ENCODE data around the gene TRABD2A. TPM values are rescaled to one million over a fixed set of nuclear protein-coding genes. Genes with fewer than 3 reads are reported as not detected.

The TRABD2A gene
- total and polyA plus RNA-seq, 4 donors, result 0.26 to 10.3 (median 0.55) TPM

GRCh38 chr2:84902526-84902925, 21.6 kb upstream of the TRABD2A start (continued):
- no peak for TF ChIP-seq CTCF (IDR thresholded peaks at IDR 0.05; ENCODE audit: low read depth, low read length, missing input control)

- no peaks in the 10 kb centered on the region for H3K27me3 ChIP-seq (ENCODE audit: control insufficient read depth in 4 of 4, insufficient read depth in 4 of 4, low read length in 3 of 4)
- TF ChIP-seq HNF4G (IDR thresholded peaks at IDR 0.05), result no peak
- TF ChIP-seq ATF3 (IDR thresholded peaks at IDR 0.05), result no peak
- no peak for DNase-seq (ENCODE audit: low spot score)
- no peak overlapping the region for H3K27ac ChIP-seq (ENCODE audit: low read depth in 1 of 2, low read length in 2 of 2)
- no peaks in the 10 kb centered on the region for H3K36me3 ChIP-seq (ENCODE audit: control insufficient read depth in 4 of 4, insufficient read depth in 3 of 4, low read depth in 1 of 4, low read length in 3 of 4)
- WGBS, result 76% methylated on average over 2 of the region's 2 CpGs
- H3K4me1 ChIP-seq (ENCODE audit: control insufficient read depth in 4 of 4, insufficient read depth in 4 of 4, low read length in 3 of 4), result peaks cover 0 to 14% (median 5%) of the 10 kb centered on the region in 4 donors
- H3K9ac ChIP-seq (ENCODE audit: low read depth in 1 of 2, low read length in 2 of 2), result no peak overlapping the region
- H3K9me3 ChIP-seq (ENCODE audit: control insufficient read depth in 4 of 4, low read length in 3 of 4), result no peaks in the 10 kb centered on the region
- H3K4me3 ChIP-seq (ENCODE audit: low read depth in 1 of 3, low read length in 3 of 3), result no peak overlapping the region
These were observed 20.8 kb upstream of the TRABD2A start for GRCh38 chr2:84901593-84902120.

- Histone ChIP-seq H3K9me3 (ENCODE audit: control insufficient read depth in 4 of 4, low read length in 3 of 4) (no peaks in the 10 kb centered on the region), H3K4me3 (ENCODE audit: low read depth in 1 of 3, low read length in 3 of 3) (no peak overlapping the region), H3K36me3 (ENCODE audit: control insufficient read depth in 4 of 4, insufficient read depth in 3 of 4, low read depth in 1 of 4, low read length in 3 of 4) (no peaks in the 10 kb centered on the region), H3K4me1 (ENCODE audit: control insufficient read depth in 4 of 4, insufficient read depth in 4 of 4, low read length in 3 of 4) (peaks cover 0 to 7% (median 5%) of the 10 kb centered on the region in 4 donors), H3K27ac (ENCODE audit: low read depth in 1 of 2, low read length in 2 of 2) (no peak overlapping the region), H3K27me3 (ENCODE audit: control insufficient read depth in 4 of 4, insufficient read depth in 4 of 4, low read length in 3 of 4) (no peaks in the 10 kb centered on the region), H3K9ac (ENCODE audit: low read depth in 1 of 2, low read length in 2 of 2) (no peak overlapping the region)
- WGBS, result 96% methylated on average over 1 of the region's 1 CpG
- TF ChIP-seq HNF4G (IDR thresholded peaks at IDR 0.05) (no peak), REST (IDR thresholded peaks at IDR 0.05) (no peak), FOXA1 (IDR thresholded peaks at IDR 0.05) (no peak), FOXA2 (IDR thresholded peaks at IDR 0.05) (no peak)
- DNase-seq (ENCODE audit: low spot score), result no peak
These were observed 20.1 kb upstream of the TRABD2A start for GRCh38 chr2:84900971-84901370.

- peaks cover 0 to 1% (median under 1%) of the 10 kb centered on the region in 4 donors for H3K4me1 ChIP-seq (ENCODE audit: control insufficient read depth in 4 of 4, insufficient read depth in 4 of 4, low read length in 3 of 4)
- DNase-seq (ENCODE audit: low spot score), result no peak
These were observed 18.7 kb upstream of the TRABD2A start for GRCh38 chr2:84899304-84900204.

More at GRCh38 chr2:84899304-84900204, 18.7 kb upstream of the TRABD2A start:
- no peak overlapping the region for H3K9ac ChIP-seq (ENCODE audit: low read depth in 1 of 2, low read length in 2 of 2)
- no peaks in the 10 kb centered on the region for H3K36me3 ChIP-seq (ENCODE audit: control insufficient read depth in 4 of 4, insufficient read depth in 3 of 4, low read depth in 1 of 4, low read length in 3 of 4)
- H3K9me3 ChIP-seq (ENCODE audit: control insufficient read depth in 4 of 4, low read length in 3 of 4), result no peaks in the 10 kb centered on the region
- no peaks in the 10 kb centered on the region for H3K27me3 ChIP-seq (ENCODE audit: control insufficient read depth in 4 of 4, insufficient read depth in 4 of 4, low read length in 3 of 4)
- WGBS, result 85% methylated on average over 8 of the region's 8 CpGs
- TF ChIP-seq RAD21 (IDR thresholded peaks at IDR 0.05), result no peak
- TF ChIP-seq FOXA1 (IDR thresholded peaks at IDR 0.05), result no peak
- no peak for TF ChIP-seq HNF4G (IDR thresholded peaks at IDR 0.05)
- no peak for TF ChIP-seq GABPA (IDR thresholded peaks at IDR 0.05 in 1 of 2, conservative IDR thresholded peaks at IDR 0.05 in 1 of 2)
- TF ChIP-seq JUND (IDR thresholded peaks at IDR 0.05), result no peak
- TF ChIP-seq SP1 (IDR thresholded peaks at IDR 0.05), result no peak
- TF ChIP-seq FOXA2 (IDR thresholded peaks at IDR 0.05), result no peak
- TF ChIP-seq ZBTB33 (IDR thresholded peaks at IDR 0.05), result no peak
- TF ChIP-seq MAX (IDR thresholded peaks at IDR 0.05), result no peak
- TF ChIP-seq NR2F2 (IDR thresholded peaks at IDR 0.05), result no peak
- TF ChIP-seq YY1 (IDR thresholded peaks at IDR 0.05), result no peak
- no peak for TF ChIP-seq RXRA (IDR thresholded peaks at IDR 0.05)
- no peak overlapping the region for H3K4me3 ChIP-seq (ENCODE audit: low read depth in 1 of 3, low read length in 3 of 3)
- H3K27ac ChIP-seq (ENCODE audit: low read depth in 1 of 2, low read length in 2 of 2), result no peak overlapping the region

All from liver (tissue), 9 donors.